HG02938 (cell line): ENCODE data around the gene RHO.
"Not testable (repeated sequence)": the region's sequence is repeated elsewhere in the genome, so short reads cannot be mapped to it uniquely, and the experiment has no call there.

Source experiments
- ATAC-seq: cut with Tn5 transposase; IDR thresholded peaks from one replicate; pipeline ENCODE4 v1.9.1; 2021; ENCODE audit warnings: mild to moderate bottlenecking, moderate library complexity; ENCODE audit not compliant: unreplicated experiment

Gene RHO

DNA sequence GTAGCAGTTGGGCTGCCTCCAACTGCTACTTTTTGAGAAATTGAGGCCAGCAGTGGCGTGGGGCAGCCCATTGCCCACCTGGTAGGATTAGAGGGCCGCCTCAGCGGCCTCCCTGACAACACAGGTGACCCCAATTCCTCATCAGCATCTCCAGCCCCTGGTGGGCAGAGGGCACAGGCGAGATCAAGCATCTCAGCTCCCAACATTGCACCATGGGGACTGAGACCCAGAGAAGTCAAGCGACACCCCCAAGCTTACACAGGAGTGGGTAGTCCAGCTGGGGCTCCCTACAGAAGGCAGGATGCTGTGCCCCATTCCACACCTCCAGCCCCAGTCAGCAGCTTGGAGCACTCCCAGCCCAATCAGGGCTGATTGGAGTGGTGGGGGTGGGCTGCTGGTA, 14.3 kb downstream of the RHO start:
- no peak for ATAC-seq

DNA sequence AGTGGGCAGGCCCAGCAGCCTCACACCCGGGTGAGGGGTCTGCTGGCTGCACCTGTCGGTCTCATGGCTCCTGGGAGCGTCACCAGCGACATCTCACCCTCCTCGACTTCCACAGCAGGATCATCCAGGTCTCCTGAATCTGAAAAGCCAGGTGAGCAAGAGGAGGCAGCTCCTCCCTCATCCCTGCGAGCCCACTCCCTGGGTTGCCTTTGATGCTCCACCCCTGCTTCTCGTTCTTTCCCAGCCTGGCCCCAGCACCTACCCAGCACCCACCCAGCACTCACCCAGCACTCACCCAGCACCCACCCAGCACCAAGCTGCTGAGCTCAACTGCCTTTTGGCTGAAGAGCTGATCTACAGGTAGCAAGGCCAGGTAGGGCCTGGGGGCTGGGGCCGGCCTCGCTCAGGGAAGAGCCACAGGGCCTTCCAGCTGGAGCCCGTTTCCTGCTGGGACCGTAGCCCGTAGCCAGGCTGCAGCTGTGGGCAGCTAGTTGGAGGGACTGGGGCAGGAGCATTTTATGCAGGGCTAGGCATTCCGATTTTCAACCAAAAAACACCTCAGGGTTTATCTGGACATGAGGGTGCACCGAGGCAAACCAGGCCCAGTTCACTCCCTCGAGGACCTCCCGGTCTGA, 14.8 kb downstream of the RHO start, which contains the start of gene H1-8:
TSS of gene H1-8 (plus strand) at position 20 of the 635 bp plus-strand sequence. CDS start at position 64, 44 bp downstream.
- no peak for ATAC-seq

DNA sequence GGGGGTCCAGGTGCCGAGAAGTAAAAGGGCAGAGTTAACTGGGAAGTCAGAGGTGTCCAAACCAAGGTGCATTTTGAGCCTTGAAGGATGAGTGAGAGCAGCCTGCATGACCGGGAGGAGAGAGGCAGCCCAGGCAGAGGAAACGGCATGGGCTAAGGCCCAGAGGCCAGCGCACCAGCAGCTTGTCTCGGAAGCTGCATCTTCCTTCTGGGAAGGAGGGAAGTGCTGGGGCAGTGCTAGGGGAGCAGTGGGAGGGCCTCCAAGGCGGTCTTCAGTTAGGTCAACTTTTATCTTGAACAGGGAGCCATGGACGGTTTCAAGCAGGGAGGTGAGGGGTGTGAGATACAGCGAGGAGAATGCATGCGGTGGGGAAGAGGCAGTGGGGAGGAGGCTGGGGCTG, 15.6 kb downstream of the RHO start:
- no peak for ATAC-seq

DNA sequence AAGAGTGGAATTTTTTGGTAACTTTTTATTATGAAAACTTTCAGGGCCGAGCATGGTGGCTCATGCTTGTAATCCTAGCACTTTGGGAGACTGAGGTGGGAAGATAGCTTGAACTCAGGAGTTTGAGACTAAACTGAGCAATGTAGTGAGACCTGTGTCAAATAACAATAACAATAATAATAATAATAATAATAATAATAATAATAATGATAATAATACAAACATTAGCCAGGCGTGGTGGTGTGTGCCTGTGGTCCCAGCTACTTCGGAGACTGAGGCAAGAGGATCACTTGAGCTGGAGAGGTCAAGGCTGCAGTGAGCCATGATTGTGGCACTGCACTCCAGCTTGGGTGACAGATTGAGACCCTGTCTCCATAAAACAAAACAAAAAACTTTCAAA, 17.5 kb downstream of the RHO start:
- not testable (repeated sequence) for ATAC-seq

DNA sequence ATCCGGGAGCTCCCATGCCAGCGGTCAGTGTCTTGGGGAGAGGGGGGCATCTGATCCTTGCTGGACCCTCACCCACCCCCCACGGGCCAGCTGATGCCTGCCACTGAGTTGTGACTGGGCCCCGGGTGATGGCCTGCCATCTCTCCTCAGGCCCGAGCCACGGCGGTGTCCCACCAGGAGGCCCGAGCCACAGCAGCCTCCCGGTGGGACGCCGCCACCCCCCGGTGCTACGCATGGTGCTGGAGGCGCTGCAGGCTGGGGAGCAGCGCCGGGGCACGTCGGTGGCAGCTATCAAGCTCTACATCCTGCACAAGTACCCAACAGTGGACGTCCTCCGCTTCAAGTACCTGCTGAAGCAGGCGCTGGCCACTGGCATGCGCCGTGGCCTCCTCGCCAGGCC, 18.8 kb downstream of the RHO start:
- no peak for ATAC-seq

DNA sequence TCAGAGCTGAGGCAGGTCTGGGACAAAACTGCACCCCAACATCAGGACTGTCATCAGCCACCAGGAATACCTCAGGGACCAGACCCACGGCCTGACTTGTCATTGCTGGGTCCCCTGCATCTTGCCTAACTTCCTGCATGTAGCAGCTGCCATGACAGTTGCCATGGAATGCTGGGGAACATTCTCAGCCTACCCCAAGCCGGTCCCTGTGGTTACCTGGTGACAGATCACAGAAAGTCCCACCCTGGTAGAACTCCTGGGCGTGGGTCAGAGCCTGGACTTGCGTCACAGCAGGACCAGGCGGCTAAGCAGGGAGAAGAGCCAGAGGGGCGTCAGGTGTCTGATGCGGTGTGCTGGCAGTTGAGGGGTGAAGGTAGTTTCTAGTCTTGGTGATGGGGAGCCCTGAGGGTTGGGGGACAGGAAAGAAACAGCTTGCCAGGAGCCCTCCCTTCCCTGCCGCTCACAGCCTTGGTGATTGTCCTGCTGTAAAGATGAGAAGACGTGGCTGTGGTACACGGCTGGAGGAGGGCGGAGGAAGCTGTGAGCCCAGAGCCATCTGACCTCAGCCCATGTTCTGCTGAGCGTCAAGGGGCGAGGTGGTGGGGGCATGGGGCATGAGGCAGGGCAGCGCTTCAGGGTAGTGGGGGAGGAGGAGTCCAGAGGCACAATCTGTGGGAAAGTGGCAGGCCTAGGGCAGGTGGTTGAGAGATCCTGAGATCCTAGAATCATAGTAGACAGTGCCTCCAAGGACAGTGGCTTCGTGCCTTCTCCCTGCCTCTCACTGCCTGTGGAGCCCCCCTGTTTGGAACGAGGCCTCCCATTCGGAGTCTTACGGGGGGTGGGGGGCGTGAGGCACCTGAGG, 19.9 kb downstream of the RHO start:
- ATAC-seq, result no peak

DNA sequence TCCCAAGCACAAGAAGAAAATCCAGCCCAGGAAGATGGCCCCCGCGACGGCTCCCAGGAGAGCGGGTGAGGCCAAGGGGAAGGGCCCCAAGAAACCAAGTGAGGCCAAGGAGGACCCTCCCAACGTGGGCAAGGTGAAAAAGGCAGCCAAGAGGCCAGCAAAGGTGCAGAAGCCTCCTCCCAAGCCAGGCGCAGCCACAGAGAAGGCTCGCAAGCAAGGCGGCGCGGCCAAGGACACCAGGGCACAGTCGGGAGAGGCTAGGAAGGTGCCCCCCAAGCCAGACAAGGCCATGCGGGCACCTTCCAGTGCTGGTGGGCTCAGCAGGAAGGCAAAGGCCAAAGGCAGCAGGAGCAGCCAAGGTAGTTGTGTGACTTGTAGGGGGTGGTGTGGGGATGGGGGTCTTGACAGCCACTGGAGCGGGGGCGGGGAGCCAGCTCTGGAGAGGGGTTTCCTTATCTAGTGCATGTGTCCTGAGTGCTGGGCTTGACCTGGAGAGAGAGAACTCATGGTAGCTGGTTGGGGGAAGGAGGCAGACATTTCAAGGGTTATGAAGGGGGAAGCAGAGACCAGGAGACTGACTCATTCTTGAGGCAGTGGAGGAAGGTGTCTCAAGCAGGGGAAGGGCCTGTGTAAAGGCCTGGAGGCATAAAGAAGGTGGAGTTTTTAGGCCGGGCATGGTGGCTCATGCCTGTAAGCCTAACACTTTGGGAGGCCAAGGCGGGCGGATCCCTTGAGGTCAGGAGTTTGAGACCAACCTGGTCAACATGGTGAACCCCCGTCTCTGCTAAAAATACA, 20.8 kb downstream of the RHO start:
- no peak for ATAC-seq

DNA sequence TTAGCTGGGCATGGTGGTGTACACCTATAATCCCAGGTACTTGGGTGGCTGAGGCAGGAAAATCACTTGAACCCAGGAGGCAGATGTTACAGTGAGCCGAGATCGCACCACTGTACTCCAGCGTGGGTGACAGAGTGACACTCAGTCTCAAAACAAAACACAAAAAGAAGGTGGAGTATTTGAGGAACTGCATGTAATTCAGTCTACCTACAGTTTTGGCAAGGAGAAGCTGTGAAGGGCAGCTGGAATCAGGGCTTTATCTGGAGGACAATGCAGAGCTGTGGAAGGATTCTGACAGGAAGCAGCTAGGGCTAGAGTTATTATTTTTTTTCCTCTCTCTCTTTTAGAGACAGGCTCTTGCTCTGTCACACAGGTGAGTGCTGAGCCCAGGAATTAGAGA, 21.4 kb downstream of the RHO start:
- ATAC-seq, result no peak

DNA sequence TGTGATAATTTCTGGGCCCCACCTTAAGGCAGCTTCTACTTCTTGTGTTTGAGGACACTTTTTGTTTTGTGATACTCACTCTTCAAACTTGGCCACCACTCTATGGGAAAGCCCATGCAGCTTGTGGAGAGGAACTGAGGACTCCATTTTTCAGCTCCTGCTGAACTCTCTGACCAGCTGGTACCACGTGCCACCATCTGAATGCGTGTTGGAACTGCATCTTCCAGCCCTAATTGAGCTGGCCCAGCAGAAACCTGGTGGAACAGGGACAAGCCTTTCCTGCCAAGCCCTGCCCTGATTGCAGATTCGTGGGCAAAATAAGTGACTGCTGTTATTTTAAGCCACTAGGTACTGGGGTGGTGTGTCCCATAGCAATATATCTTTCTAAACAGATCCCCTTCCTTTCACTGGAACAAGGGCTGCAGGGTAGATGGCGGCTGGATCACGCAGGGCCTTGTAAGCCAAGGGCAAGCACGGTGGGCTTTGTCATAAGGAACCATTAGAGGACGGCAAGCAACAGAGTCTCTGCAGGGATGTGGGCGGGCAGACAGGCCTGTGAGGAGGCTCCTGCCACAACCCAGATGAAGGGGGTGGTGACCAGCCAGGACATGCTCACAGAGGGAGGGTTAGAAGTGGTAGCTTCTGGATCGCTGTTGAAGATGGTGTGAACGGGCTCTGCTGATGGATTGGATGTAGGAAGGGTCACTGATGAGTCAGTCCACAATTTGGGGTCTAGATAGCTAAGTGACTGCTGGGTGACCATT, 24.0 kb downstream of the RHO start:
- no peak for ATAC-seq

DNA sequence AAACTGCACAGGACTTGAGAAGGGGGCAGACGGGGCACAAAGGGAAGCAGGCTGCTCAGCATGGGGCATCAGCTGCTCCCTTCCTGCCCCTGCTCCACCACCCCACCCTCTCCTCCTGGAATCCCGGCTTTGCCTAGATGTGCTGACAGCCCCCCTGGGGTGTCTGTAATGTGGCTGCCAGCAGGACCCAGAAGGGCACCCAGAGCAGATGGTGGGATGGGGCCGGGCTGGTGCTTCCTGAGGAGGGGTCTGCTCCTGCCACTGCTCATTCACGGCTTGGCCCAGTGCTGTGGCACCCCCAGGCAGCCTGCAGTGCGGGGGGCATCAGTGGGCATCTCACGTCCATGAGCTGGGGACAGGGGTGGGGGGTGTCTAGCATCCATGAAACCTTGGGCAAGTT, 24.7 kb downstream of the RHO start:
- no peak for ATAC-seq

DNA sequence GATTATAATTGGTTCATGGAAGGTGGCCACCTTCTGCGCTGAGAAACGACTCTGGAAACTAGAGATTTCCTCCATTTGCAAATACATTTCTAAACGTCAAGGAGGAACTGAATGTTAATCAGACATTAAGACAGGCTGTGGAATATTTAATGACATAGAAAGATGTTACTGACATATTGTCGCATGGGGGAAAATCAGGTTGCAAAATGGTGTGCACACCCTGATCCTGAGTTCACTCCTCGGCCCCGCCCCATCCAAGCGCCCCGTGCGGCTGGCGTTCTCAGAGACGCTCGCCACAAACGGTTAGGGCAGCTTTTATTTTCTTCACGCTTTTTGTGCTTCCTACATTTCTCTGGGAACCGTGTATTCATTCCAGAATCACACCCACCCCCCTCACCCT, 25.3 kb downstream of the RHO start:
- ATAC-seq, result no peak

DNA sequence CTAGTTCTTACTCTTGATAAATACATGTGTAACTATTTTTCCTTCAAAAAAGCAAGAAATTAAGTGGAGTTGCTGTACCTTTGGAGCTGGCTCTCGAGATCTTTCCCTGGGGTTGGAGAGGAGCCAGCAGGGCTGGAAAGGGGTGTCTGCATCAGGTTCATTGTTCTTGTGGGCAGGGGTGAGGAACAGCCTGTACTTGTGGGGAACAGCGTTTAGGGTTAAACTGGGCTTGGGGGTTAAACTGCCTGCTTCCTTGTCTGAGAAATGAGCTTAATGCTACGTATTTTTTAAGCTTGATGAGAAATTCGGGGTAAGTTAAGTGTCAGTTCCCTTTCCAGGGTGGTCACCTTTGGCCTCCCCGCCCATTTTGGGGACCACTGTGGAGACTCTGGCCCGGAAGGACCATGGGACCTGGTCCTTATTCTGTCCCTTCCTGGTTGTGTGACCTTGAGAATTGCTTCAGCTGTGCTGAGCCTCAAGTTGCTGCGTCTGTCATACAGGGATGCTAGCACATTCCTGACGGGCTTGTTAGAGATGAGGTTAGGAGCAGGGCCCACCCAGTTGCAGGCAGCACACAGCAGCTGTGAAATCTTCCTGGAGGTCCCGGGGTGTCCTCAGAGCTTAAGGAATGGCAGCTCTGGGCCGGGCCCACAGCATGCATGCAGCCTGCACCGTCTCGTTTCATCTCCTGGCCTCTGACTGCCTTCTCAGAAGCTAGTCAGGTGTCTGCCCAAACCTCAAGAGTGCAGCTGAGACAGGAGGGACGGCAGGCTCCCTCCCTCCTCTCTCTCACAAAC, 26.1 kb downstream of the RHO start:
- ATAC-seq, result no peak

DNA sequence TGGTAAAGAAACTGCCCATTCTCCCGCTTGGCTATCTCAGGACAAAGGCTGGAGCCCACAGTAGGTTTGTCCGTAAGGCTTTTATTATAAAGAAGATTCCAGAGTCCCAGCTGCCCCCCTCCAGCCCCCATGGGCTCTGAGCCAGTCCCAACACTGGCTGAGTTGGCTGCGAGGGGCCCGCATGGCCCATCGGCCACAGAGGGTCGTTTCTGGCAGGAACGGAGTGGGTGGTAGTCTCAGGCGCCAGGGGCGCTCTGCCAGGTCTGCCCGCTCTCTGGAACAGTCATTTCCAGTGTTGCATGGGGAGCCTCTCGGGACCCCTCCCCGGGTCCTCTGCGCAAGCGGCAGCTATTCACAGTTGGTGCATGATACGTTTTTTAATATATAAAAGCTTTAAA, 26.7 kb downstream of the RHO start:
- ATAC-seq, result no peak

DNA sequence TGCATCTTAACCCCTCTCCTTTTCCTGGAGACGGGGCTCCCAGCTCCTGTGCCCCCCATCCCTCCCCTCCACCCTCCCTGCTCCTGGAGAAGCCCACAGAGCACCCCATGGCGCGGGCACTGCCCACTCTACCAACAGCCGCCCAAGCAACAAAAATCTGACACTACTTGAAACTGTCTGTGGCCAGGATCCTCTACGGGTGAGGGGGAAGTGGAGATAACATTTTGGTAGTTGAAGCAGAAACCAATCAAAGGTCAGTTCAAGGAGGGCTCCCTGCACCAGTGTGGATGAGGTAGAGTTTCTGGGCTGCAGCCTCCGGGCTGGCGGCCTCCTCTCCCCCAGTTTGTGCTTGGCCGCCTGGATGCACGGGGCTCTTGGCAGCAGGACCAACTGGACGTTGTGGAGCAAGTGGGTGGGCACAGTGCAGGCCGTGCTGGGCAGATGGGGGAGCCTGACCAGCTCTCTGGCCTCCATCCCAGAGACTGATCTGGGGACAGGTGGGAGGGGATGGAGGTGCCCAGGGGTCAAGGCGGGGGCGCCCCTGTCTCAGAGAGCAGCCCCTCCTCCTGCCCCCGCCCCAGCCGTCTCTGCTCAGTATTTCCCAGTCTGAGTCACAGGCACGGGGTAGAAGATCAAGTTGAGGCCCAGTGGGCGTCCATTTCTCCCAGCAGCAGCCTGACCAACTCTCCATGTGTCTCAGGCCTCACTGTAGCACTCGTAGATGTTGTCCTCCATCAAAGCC, 27.3 kb downstream of the RHO start:
- ATAC-seq, result no peak

DNA sequence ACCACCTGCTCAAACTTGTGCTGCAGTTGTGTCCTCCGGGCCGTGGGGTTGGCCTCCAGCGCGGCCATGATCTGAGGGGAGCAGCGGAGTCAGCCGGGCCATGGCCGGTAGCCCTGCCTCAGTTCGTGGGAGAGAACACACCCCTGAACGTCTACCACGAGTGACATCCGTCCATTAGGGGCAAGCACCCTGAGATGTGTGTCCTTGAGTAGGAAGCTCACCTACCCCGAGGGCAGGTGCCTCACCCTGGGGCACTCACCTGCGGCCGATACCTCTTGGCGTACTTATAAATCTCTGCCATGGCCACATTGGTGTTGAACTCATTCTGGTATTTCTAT, 27.9 kb downstream of the RHO start:
- ATAC-seq, result no peak

DNA sequence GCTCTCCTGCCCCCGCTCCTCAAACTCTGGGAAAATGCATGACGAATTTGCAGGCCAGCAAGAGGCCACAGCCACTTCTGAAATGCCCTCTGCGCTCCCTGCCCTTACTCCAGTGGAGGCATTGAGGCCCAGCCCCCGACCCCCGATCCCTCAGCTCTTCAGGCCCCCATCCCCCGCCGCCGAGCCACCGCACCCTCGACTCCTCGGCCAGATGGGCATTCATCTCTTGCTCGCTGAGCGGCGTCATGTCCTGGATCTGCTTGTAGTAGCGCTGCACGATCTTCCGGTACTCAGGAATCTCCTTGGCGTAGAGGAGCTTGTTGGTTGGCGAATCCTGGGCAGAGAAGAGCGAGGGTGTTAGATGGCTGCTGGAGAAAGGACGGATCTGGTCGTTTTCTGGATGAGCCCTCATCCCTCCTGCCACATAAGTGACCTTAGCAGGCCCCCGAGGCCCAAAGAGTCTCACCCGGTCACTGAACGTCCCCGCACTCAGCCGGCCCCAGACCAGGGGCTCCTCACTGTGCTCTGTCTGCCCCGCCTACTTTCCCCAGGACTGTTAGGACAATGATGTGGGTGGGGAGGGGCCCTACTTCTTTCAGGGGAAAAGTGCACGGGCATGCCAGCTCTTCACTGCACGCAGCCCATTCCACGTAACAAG, 28.6 kb downstream of the RHO start:
- ATAC-seq, result no peak

DNA sequence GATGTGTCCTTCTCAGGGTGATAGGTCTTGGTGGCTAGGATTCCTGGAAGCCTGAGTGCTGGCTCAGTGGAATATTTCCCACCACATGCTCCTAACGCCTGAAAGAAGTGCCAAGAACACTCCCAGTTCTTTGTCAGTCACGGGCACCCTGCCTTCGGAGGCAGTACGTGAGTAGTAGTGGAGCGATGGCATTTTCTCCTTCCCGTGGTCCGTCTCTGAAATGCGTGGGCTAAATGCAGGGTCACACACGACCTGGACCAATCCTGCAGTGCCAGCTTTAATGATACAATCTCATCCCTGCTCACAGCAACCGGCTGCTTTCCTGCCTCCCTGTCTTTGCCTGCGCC, 29.1 kb downstream of the RHO start:
- ATAC-seq, result no peak

DNA sequence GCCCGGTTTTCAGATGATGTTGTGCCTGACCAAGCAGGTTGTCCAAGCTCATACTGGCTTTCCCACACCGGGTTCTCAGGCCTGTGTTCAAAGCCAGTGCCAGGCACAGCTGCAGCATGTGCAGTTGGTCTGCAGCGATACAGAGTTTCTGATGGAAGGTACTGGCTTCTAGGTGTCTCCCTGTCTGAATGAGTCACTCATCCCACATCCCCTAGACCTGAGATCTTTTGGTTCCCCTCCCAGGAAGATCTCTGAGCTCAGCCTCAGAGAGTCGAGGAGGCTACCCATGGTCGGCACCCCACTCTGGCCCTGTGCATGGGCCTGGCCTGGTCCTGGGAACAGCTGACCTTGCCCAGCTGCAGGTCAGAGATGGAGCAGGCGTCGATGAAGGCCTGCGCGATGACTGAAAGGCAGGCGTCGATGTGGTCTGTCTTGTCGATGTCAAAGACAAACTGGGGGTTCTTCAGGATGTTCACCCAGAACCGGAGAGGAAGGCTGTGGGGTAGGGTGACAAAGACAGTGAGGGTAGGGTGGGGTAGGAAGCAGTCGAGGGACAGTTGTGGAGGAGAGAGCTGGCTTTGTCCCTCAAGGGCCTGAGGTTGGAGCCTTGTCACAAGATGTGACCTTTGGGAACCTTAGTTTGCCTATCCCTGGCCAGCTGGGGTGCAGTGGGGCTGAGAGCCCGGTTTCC, 29.8 kb downstream of the RHO start:
- ATAC-seq, result no peak
